Nephron (organoid): ENCODE measurements around the gene MICAL3.
"Not testable (repeated sequence)": the region's sequence is repeated elsewhere in the genome, so short reads cannot be mapped to it uniquely, and the experiment has no call there.

Experiments used
- H3K27ac Mint-ChIP-seq, 3 experiments: 2 replicates each; pipeline ENCODE4 v1.8.0; 2020; ENCODE audit warnings: mixed read lengths in 3 of 3, mild to moderate bottlenecking in 2 of 3, moderate library complexity in 1 of 3
- H3K27me3 Mint-ChIP-seq: 2 replicates; pipeline ENCODE4 v1.8.0; 2021; ENCODE audit warnings: low read depth, mild to moderate bottlenecking, moderate library complexity, mixed read lengths
- H3K36me3 Mint-ChIP-seq: 2 replicates; pipeline ENCODE4 v1.8.0; 2020; ENCODE audit warnings: low read depth, mixed read lengths
- H3K4me1 Mint-ChIP-seq: 2 replicates; pipeline ENCODE4 v1.8.0; 2020; ENCODE audit warnings: mixed read lengths
- H3K4me3 Mint-ChIP-seq, 3 experiments: 2 replicates each; pipeline ENCODE4 v1.8.0; 2020; ENCODE audit warnings: mild to moderate bottlenecking in 3 of 3, mixed read lengths in 3 of 3, moderate library complexity in 2 of 3
- H3K9me3 Mint-ChIP-seq: 2 replicates; pipeline ENCODE4 v1.8.0; 2020; ENCODE audit warnings: mixed read lengths
- TF ChIP-seq, protein P1 (sequence below), 3 experiments: fragments of 200-600 bp; sonication (generic); IDR thresholded peaks; one replicate each; pipeline ENCODE4 v1.5.0; 2021; ENCODE audit warnings: antibody characterized with exemption in 3 of 3; ENCODE audit not compliant: unreplicated experiment in 3 of 3

Gene MICAL3

DNA sequence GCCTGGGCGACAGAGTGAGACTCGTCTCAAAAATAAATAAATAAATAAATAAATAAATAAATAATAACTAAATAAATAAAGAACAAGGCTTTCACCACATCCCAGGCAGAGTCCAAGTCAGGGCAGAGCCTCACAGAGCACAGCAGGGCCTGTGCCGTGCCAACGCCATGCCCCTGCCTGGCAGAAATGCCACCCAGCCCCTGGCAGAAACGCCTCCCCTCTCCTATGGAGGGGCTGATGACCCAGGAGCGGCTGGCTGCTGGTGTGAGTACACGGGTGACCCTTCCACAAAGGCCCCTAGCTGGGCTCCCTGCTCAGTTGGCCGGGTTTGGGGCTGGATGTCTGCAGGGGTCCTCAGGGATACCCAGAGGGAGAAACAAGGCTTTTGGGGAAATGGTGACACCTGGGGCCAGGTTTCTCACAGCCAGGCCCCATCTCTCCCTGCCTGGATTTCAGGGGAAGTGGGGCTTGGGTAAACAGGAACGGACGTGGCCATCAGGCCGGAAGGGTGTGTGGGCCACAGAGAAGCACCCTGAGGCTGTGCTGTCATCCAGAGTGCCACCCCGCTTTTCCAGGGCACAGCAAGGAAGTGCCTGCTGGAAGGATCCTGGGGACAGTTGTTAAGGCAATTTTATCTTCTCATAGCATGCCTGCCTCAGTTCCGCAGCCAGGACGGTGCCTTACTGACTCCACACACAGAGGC, 255.2 kb downstream of the MICAL3 start:
- H3K27ac Mint-ChIP-seq: no peak overlapping the region

DNA sequence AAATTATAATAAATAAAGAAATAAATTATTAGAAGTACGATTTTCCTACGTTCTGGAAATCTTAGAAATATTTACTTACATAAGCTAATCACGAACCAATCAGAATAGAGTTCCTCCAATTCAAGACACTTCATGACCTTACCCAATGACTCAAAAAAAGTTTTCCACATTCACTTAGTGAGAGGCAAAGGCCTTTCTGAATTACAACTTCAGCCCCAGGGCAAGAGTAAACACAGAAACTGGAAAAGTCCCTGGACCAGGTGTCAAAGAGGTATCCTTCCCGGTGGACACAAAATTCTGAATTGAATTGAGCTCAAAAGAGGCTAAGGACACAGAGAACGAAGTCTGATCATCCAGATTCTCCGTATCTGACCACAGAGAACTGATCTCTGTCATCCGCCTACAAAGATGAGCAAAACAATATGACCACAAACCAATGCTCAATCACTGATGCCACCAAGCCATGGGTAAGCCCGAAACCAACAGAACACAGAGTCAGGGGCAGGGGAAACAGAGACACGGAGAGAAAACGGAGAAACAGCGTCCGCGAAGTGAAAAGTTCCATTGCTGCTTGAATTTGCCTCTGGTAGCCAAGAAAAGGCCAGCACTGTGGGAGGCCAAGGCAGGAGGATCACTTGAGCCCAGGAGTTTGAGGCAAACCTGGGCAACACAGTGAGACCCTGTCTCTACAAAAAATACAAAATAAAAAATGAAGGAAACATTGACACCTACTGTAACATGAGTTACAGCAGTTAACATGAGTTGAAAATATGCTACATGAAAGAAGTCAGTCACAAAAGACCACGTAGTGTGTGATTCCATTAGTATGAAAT, 256.9 kb downstream of the MICAL3 start:
- Mint-ChIP-seq H3K27me3 (no peaks in the 10 kb centered on the region), H3K4me3 (no peak overlapping the region), H3K9me3 (no peaks in the 10 kb centered on the region), H3K4me1 (peaks cover 6% of the 10 kb centered on the region), H3K36me3 (no peaks in the 10 kb centered on the region), H3K27ac (no peak overlapping the region)
- TF ChIP-seq, protein P1, sequence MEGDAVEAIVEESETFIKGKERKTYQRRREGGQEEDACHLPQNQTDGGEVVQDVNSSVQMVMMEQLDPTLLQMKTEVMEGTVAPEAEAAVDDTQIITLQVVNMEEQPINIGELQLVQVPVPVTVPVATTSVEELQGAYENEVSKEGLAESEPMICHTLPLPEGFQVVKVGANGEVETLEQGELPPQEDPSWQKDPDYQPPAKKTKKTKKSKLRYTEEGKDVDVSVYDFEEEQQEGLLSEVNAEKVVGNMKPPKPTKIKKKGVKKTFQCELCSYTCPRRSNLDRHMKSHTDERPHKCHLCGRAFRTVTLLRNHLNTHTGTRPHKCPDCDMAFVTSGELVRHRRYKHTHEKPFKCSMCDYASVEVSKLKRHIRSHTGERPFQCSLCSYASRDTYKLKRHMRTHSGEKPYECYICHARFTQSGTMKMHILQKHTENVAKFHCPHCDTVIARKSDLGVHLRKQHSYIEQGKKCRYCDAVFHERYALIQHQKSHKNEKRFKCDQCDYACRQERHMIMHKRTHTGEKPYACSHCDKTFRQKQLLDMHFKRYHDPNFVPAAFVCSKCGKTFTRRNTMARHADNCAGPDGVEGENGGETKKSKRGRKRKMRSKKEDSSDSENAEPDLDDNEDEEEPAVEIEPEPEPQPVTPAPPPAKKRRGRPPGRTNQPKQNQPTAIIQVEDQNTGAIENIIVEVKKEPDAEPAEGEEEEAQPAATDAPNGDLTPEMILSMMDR (IDR thresholded peaks at IDR 0.05; ENCODE audit: unreplicated experiment in 3 of 3): no peak

More for the DNA sequence above, 255.2 kb downstream of the MICAL3 start:
- no peak overlapping the region for H3K4me3 Mint-ChIP-seq
- peaks cover 10% of the 10 kb centered on the region for H3K4me1 Mint-ChIP-seq
- peaks cover 11% of the 10 kb centered on the region for H3K27me3 Mint-ChIP-seq
- H3K36me3 Mint-ChIP-seq: no peaks in the 10 kb centered on the region
- H3K9me3 Mint-ChIP-seq: no peaks in the 10 kb centered on the region
- TF ChIP-seq, protein P1 (IDR thresholded peaks at IDR 0.05; ENCODE audit: unreplicated experiment in 3 of 3): no peak

DNA sequence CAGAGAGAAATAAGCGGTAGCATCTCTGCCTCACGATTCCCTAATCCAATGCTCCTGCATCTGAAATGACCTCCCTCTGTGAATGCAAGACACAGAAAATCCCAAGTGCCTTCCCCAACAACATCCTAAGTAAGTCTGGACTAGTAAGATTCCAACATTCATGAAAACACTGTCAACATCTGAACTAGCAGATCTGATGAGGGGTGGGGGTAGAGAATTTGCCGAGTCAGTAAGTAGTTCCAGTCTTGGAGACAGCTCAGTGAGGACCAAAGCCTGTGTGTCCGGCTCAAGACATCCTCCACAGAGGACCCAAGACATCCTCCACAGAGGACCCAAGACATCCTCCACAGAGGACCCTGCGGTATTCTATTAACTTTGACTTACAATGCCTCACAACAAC, 259.5 kb downstream of the MICAL3 start:
- H3K36me3 Mint-ChIP-seq, H3K4me3 Mint-ChIP-seq, H3K27me3 Mint-ChIP-seq, H3K9me3 Mint-ChIP-seq, H3K27ac Mint-ChIP-seq: not testable (repeated sequence)
- H3K4me1 Mint-ChIP-seq: peaks cover 10% of the 10 kb centered on the region

DNA sequence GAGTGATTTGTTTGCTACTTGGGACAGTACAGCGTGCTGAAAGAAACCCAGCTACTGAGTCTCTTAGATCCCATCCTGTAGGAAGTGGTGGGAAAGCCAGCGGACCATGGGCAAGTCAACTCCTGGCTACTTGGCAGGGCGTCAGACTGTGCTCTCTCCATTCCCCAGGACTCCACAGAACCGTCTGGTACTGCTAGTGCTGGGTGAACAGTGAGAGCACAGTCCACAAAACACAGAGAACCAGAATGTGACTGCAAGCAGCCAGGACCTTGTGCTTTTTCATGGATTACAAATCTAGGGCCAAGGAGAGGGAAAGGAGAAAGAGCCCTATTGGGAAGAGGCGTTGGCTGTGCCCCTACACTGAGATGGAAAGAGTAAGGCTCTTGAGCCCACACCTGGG, 260.3 kb downstream of the MICAL3 start:
- H3K9me3 Mint-ChIP-seq: no peaks in the 10 kb centered on the region
- no peaks in the 10 kb centered on the region for H3K36me3 Mint-ChIP-seq
- no peak overlapping the region for H3K27ac Mint-ChIP-seq
- peaks cover 10% of the 10 kb centered on the region for H3K4me1 Mint-ChIP-seq
- TF ChIP-seq, protein P1 (IDR thresholded peaks at IDR 0.05; ENCODE audit: unreplicated experiment in 3 of 3): no peak
- no peak overlapping the region for H3K4me3 Mint-ChIP-seq
- H3K27me3 Mint-ChIP-seq: no peaks in the 10 kb centered on the region

DNA sequence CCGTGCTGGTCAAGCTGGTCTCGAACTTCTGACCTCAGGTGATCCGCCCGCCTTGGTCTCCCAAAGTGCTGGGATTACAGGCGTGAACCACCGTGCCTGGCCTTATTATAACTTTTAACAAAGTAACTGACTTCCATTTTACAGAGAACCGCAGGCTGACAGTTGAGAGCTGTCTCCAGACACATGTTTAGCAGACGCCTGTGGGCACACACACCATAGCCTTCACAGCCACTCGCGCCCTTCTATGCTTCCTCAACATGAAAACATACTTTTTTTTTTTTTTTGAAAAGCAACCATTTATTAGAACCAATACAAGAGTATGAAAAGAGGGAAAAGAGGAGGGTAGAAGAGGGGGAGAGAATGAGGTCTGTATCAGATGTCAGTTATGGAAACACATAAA, 260.9 kb downstream of the MICAL3 start:
- not testable (repeated sequence) for H3K4me3 Mint-ChIP-seq, H3K9me3 Mint-ChIP-seq, H3K27me3 Mint-ChIP-seq, H3K27ac Mint-ChIP-seq, H3K36me3 Mint-ChIP-seq
- peaks cover 10% of the 10 kb centered on the region for H3K4me1 Mint-ChIP-seq

DNA sequence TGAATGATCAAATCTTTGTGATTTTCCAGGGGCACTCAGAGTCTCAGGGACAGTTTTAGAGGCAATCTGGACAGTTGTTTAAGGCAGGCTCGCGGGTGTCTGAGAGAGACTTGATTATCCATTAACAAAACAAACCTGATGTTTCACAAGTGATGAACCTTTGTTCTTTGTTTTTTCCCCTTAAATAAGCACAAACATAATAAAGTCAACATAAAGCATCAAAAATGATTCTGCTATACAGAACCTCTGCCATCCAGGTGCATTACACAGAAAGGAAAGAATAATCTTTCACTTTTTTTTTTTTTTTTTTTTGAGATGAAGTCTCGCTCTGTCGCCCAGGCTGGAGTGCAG, 263.2 kb downstream of the MICAL3 start:
- Mint-ChIP-seq H3K4me1 (peaks cover 10% of the 10 kb centered on the region), H3K9me3 (no peaks in the 10 kb centered on the region), H3K27me3 (no peaks in the 10 kb centered on the region), H3K4me3 (no peak overlapping the region), H3K27ac (peak overlapping the region in 2 of 3 experiments; percentile 33 to 80), H3K36me3 (no peaks in the 10 kb centered on the region)
- TF ChIP-seq, protein P1 (IDR thresholded peaks at IDR 0.05; ENCODE audit: unreplicated experiment in 3 of 3): no peak
